NB4 (cell line): ENCODE measurements around the gene BOK.

ENCODE experiments used
- DNase-seq: peaks from one replicate; pipeline ENCODE4 v3.0.0; 2010; ENCODE audit warnings: low read depth
- H3K4me3 ChIP-seq: one replicate; pipeline ENCODE4 v1.5.1; 2011; ENCODE audit warnings: mild to moderate bottlenecking, low read depth, low read length, moderate library complexity
- MYC ChIP-seq: IDR thresholded peaks from 2 replicates; pipeline ENCODE4 v1.6.1; 2011; ENCODE audit warnings: low read depth, low read length
- POLR2A ChIP-seq: IDR thresholded peaks from 2 replicates; pipeline ENCODE4 v1.6.1; 2011; ENCODE audit warnings: mild to moderate bottlenecking; ENCODE audit not compliant: insufficient read length; ENCODE audit errors: extremely low read depth
- TF ChIP-seq, protein P1 (sequence below): IDR thresholded peaks from one replicate; pipeline ENCODE4 v1.5.1; 2012; ENCODE audit warnings: low read depth, low read length
- TF ChIP-seq, protein P2 (sequence below): IDR thresholded peaks from 2 replicates; pipeline ENCODE4 v1.6.1; 2011; ENCODE audit warnings: low read depth, low read length

The BOK gene

DNA sequence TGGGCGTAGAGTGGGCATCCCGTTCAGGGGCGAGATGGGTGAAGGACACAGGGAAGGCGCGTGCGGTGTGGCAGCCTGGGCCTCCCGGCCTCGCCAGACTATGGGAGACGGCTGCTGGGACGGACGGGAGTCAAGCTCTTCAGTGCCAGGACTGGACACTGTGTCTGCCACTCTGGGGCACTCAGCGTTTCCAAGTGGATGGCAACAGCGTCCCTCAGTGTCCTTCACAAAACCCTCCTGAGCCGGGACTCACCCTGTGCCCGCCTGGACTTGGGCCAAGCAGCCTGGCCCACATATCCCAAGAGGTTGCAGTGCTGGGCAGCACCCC, 16.3 kb upstream of the BOK start:
- no peak overlapping the region for H3K4me3 ChIP-seq
- TF ChIP-seq, protein P1, sequence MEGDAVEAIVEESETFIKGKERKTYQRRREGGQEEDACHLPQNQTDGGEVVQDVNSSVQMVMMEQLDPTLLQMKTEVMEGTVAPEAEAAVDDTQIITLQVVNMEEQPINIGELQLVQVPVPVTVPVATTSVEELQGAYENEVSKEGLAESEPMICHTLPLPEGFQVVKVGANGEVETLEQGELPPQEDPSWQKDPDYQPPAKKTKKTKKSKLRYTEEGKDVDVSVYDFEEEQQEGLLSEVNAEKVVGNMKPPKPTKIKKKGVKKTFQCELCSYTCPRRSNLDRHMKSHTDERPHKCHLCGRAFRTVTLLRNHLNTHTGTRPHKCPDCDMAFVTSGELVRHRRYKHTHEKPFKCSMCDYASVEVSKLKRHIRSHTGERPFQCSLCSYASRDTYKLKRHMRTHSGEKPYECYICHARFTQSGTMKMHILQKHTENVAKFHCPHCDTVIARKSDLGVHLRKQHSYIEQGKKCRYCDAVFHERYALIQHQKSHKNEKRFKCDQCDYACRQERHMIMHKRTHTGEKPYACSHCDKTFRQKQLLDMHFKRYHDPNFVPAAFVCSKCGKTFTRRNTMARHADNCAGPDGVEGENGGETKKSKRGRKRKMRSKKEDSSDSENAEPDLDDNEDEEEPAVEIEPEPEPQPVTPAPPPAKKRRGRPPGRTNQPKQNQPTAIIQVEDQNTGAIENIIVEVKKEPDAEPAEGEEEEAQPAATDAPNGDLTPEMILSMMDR, result no peak
- TF ChIP-seq, protein P2, sequence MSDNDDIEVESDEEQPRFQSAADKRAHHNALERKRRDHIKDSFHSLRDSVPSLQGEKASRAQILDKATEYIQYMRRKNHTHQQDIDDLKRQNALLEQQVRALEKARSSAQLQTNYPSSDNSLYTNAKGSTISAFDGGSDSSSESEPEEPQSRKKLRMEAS, result no peak
- no peak for TF ChIP-seq POLR2A
- TF ChIP-seq MYC, result no peak
- DNase-seq, result no peak

DNA sequence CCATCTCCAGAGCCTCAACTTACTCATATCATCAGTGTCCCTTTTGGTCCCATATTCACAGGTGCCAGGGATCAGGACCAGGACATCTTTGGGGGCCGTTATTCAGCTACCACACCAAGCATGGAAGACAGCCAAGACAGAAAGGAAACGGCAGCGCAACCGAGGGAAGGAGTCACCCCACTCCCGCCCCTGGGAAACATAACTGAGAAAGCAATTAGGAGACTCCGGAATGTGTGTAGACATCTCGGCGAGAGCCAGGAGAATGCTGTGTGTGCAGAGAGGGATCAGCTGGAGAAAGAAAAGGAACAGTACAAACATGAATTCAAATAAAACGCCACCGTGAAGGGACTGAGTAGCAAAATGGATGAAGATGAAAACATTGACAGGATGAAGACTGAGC, 13.4 kb upstream of the BOK start:
- DNase-seq, result no peak
- H3K4me3 ChIP-seq, result no peak overlapping the region
- TF ChIP-seq, protein P2, result no peak
- TF ChIP-seq POLR2A, result no peak
- TF ChIP-seq, protein P1, result no peak
- no peak for TF ChIP-seq MYC

DNA sequence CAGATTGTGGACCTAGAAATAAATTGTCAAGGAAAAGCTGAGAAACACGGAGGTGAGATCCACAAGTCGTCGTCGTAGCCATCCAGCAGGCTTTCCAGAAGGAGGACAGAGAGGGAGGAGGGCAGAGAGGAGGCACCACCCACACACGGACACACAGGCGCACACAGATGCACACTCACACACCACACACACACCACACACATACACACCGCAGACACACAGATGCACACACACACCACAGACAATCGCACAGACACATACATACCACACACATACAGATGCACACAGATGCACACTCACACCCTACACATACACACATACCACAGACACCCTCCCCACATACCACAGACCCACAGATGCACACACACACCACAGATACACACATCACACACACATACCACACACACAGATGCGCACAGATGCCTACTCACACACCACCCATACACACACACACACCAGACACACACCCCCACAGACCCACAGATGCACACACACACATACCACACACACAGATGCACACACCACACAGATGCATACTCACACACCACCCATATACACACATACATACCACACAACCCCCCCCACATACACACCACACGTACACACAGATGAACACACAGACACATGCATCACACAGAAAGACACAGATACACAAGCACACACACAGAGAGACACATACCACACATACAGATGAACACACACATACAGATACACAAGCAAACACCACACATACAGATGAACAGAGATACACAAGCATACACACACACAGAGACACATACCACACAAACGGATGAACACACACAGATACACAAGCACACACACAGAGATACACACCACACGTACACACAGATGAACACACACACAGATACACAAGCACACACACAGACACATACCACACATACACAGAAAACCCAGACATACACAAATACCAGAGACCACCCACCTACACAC, 12.7 kb upstream of the BOK start:
- TF ChIP-seq, protein P1, result no peak
- no peak for TF ChIP-seq POLR2A
- TF ChIP-seq MYC, result no peak
- TF ChIP-seq, protein P2, result no peak
- H3K4me3 ChIP-seq, result no peak overlapping the region
- DNase-seq, result no peak

DNA sequence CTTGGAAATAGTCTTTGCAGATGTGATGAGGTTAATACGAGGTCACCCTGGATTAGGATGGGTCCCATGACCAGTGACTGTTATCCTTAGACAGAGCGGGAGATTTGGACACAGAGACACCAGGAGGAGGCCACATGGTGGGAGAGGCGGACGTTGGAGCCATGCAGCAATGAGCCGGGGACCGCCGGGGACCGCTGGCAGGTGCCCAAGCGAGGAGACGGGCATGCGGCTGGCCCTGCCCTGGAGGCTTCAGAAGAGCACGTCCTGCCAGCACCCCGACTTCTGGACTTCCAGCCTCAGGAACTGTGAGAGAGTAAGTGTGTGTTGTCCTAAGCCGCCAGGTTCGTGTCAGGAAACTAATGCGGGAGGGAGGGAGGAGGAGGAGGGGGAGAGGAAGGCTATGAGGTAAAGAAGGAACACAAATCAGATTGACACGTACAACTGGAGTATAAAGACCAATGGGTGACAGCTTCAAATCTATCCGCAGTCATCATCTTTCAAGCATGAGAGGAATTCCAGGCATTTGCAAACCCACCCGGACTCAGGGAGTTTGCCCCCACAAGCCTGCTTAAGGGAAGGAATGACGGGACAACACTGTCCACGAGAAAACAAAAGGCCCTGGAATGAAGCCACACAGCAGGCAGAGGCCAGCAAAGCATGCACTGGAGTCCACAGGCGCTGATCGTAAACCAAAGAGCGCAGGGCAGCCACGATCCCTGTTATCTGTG, 11.6 kb upstream of the BOK start:
- no peak overlapping the region for H3K4me3 ChIP-seq
- DNase-seq, result no peak
- TF ChIP-seq, protein P1, result no peak
- TF ChIP-seq POLR2A, result no peak
- no peak for TF ChIP-seq MYC
- TF ChIP-seq, protein P2, result no peak

DNA sequence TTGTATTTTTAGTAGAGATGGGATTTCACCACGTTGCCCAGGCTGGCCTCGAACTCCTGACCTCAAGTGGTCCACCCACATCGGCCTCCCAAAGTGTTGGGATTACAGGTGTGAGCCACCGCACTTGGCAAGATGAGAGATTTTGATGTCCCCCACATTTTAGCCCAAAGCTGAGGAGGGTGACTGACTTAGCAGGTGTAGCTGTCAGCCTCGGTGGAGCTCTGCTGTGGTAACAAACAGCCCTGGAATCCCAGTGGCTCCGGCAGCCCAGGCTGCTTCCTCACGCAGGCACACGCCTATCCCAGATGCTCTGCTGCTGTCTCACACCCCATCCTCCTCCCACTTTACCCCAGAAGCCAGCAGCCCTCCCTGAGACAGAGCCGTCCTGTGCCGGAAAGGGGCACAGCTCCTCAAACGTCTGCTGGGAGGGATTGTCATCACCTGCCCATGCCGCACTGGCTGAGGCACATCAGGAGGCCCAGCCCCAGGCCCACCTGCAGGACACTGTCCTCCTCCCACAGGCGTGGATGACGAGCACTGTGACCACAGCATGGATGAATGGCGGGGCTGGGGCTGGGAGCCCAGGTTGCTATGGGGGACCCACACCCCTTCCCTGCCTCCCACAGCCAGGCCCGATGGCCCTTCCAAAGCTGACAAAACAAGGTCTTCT, 10.6 kb upstream of the BOK start:
- TF ChIP-seq, protein P2, result no peak
- TF ChIP-seq, protein P1, result no peak
- TF ChIP-seq POLR2A (no peak), MYC (no peak)
- no peak overlapping the region for H3K4me3 ChIP-seq
- DNase-seq, result no peak
